DND-41 (cell line): ENCODE data around the gene ABLIM3.

ENCODE experiments used
- ATAC-seq: fragments of 200-7000 bp; cut with Tn5 transposase; 3 replicates; pipeline ENCODE4 v1.9.1; 2021; ENCODE audit warnings: low read depth; ENCODE audit not compliant: insufficient read depth
- DNase-seq: peaks from one replicate; pipeline ENCODE4 v3.0.0-alpha.2; 2020
- H2AFZ ChIP-seq: 2 replicates; pipeline ENCODE4 v1.6.0; 2012; ENCODE audit warnings: low read depth, low read length
- H3K27ac ChIP-seq: 2 replicates; pipeline ENCODE4 v1.5.1; 2012; ENCODE audit warnings: low read length, inconsistent platforms
- H3K27me3 ChIP-seq: fragments of 200-600 bp; sonication (generic); 2 replicates; pipeline ENCODE4 v1.6.0; 2012; ENCODE audit warnings: low read length, mild to moderate bottlenecking, inconsistent platforms; ENCODE audit not compliant: insufficient read depth, poor library complexity
- H3K36me3 ChIP-seq: 2 replicates; pipeline ENCODE4 v1.5.1; 2012; ENCODE audit warnings: low read length, inconsistent platforms; ENCODE audit not compliant: insufficient read depth
- H3K4me1 ChIP-seq: 2 replicates; pipeline ENCODE4 v1.5.1; 2012; ENCODE audit warnings: mild to moderate bottlenecking, low read length; ENCODE audit not compliant: insufficient read depth
- H3K4me2 ChIP-seq: 2 replicates; pipeline ENCODE4 v1.6.0; 2012; ENCODE audit warnings: mild to moderate bottlenecking, moderate library complexity, low read length, inconsistent platforms; ENCODE audit not compliant: insufficient read depth
- H3K4me3 ChIP-seq, 2 experiments: fragments of 200-600 bp in 1 of 2; shearing (Covaris generic) in 1 of 2; 2 replicates each; pipeline ENCODE4 v1.5.1; 2012 to 2016; ENCODE audit warnings: inconsistent platforms in 2 of 2, low read length in 2 of 2, mild to moderate bottlenecking in 2 of 2, low read depth in 1 of 2, moderate library complexity in 1 of 2
- H3K79me2 ChIP-seq: 2 replicates; pipeline ENCODE4 v1.6.0; 2012; ENCODE audit warnings: low read length, inconsistent platforms; ENCODE audit not compliant: insufficient read depth
- H3K9ac ChIP-seq: 2 replicates; pipeline ENCODE4 v1.6.0; 2012; ENCODE audit warnings: low read depth, mild to moderate bottlenecking, inconsistent platforms, low read length, moderate library complexity
- H3K9me3 ChIP-seq: 2 replicates; pipeline ENCODE4 v1.5.1; 2012; ENCODE audit warnings: low read length, moderate library complexity, mild to moderate bottlenecking, inconsistent platforms; ENCODE audit not compliant: insufficient read depth, severe bottlenecking
- H4K20me1 ChIP-seq: 2 replicates; pipeline ENCODE4 v1.6.0; 2012; ENCODE audit warnings: low read length; ENCODE audit not compliant: insufficient read depth
- EZH2 ChIP-seq: IDR thresholded peaks from 3 replicates; pipeline ENCODE4 v1.6.1; 2012; ENCODE audit warnings: borderline replicate concordance, low read depth, mild to moderate bottlenecking, moderate library complexity, low read length, inconsistent platforms; ENCODE audit not compliant: severe bottlenecking
- TF ChIP-seq, protein P1 (sequence below): IDR thresholded peaks from 2 replicates; pipeline ENCODE4 v1.5.1; 2012; ENCODE audit warnings: borderline replicate concordance, low read length, moderate library complexity, mild to moderate bottlenecking; ENCODE audit not compliant: poor library complexity, severe bottlenecking; ENCODE audit errors: extremely low read depth

Gene ABLIM3

DNA sequence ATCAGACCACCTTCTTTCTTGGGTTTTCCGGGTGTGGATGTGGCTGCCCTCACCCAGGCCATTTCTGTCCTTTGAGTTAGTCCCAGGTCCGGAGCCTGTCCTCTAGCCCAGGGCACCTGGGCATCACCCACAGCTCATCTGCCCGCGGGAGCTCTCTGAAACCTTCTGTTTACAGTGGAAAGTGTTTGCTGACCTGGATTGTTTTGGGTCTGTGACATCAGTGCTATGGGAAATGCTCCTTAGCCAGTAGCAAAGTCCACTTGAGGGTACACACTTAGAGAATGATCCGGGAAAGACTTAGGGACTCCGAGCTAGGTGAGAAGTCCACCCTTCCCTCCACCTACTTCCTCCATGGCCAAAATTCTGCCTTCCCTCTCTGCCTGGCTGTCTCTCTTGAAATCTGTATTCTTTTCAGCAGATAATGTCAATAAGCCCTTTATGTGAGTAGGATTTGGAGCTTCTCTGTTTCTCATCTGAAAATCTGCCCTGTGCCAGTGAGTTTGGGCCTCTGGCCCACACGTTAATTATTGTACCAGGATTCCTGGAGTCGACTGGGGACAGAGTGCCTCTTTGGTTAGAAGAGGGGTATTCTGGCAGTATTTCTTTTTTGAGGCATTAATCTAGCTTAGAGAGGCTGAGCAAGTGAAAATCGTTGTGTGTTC lies 19.9 kb downstream of the ABLIM3 start:
- no peak for DNase-seq

DNA sequence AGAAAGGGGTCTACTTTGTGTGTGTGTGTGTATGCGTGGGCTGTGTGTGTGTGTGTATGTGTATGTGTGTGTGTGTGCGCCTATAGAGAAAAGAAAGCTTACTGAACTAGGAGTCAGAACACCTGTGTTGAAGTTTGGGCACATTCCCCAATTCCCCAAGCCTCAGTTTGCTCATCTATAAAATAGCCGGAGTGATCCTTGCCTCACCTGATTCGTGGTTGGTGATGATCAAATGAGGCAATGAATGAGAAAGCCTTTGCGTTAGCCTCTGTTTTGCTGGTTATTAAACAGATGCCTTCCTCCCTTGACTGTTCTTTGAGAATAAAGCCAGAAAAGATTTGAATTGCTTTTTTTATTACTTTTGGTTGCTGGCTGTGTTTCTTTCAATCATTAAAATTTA lies 20.6 kb downstream of the ABLIM3 start:
- Histone ChIP-seq H3K79me2 (no peaks in the 10 kb centered on the region), H3K4me1 (no peaks in the 10 kb centered on the region), H3K9me3 (no peaks in the 10 kb centered on the region), H4K20me1 (no peaks in the 10 kb centered on the region), H3K4me2 (no peak overlapping the region), H3K27ac (no peak overlapping the region), H3K9ac (no peak overlapping the region), H3K4me3 (no peak overlapping the region), H3K27me3 (no peaks in the 10 kb centered on the region), H2AFZ (no peak overlapping the region), H3K36me3 (no peaks in the 10 kb centered on the region)
- DNase-seq, result no peak
- TF ChIP-seq, protein P1, sequence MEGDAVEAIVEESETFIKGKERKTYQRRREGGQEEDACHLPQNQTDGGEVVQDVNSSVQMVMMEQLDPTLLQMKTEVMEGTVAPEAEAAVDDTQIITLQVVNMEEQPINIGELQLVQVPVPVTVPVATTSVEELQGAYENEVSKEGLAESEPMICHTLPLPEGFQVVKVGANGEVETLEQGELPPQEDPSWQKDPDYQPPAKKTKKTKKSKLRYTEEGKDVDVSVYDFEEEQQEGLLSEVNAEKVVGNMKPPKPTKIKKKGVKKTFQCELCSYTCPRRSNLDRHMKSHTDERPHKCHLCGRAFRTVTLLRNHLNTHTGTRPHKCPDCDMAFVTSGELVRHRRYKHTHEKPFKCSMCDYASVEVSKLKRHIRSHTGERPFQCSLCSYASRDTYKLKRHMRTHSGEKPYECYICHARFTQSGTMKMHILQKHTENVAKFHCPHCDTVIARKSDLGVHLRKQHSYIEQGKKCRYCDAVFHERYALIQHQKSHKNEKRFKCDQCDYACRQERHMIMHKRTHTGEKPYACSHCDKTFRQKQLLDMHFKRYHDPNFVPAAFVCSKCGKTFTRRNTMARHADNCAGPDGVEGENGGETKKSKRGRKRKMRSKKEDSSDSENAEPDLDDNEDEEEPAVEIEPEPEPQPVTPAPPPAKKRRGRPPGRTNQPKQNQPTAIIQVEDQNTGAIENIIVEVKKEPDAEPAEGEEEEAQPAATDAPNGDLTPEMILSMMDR, result no peak
- no peak for TF ChIP-seq EZH2
- no peak for ATAC-seq

More for the DNA sequence above, 19.9 kb downstream of the ABLIM3 start:
- Histone ChIP-seq H3K4me3 (no peak overlapping the region), H3K79me2 (no peaks in the 10 kb centered on the region), H4K20me1 (no peaks in the 10 kb centered on the region), H3K36me3 (no peaks in the 10 kb centered on the region), H3K27me3 (no peaks in the 10 kb centered on the region), H3K9ac (no peak overlapping the region), H2AFZ (no peak overlapping the region), H3K4me2 (no peak overlapping the region), H3K27ac (no peak overlapping the region), H3K4me1 (no peaks in the 10 kb centered on the region), H3K9me3 (no peaks in the 10 kb centered on the region)
- no peak for ATAC-seq
- TF ChIP-seq, protein P1, result no peak
- no peak for TF ChIP-seq EZH2

DNA sequence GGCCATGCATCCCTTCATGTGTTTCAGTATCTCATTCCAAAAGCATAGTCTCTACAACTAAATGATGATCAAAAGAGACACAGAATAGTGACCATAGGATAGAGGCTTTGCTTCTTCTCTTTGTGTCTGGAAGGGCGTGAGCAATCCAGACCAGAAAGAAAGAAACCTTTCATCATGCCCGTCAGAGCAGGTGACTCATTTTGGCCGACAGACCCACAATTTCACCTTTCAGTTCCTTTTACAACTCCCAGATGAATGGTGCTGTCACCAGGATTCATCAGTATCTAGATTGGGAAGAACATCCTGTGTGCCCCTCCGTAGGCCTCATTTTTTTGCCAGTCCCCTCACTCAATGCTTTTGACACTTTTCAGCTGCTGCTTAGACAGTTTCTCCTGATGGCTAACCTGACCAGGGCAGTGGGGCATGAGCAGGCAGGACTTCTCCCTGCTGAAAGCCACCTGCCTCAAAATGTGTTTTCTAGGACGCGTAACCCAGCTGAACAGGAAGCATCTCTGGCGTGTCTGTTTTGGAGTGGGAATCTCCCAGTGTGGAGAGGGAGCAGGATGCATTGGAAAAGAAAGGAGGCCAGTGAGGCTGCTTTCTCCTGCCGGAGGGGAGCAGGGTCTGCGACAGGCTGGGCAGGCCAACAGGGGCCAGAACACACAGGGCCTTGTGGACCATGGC lies 21.2 kb downstream of the ABLIM3 start:
- H3K27me3 ChIP-seq, result no peaks in the 10 kb centered on the region
- H3K4me2 ChIP-seq, result no peak overlapping the region
- no peaks in the 10 kb centered on the region for H3K36me3 ChIP-seq
- H3K9ac ChIP-seq, result no peak overlapping the region
- no peaks in the 10 kb centered on the region for H3K79me2 ChIP-seq
- ATAC-seq (no peak), DNase-seq (no peak)
- H2AFZ ChIP-seq, result no peak overlapping the region
- no peak overlapping the region for H3K27ac ChIP-seq
- H3K4me1 ChIP-seq, result no peaks in the 10 kb centered on the region
- no peak for TF ChIP-seq EZH2
- TF ChIP-seq, protein P1, result no peak
- H3K4me3 ChIP-seq, result no peak overlapping the region
- no peaks in the 10 kb centered on the region for H4K20me1 ChIP-seq
- H3K9me3 ChIP-seq, result no peaks in the 10 kb centered on the region
